K562 (cell line): Measurements from ENCODE around the gene ALG8. TPM values are rescaled to one million over a fixed set of nuclear protein-coding genes. Genes with fewer than 3 reads are reported as not detected.
A peak's percentile ranks its signal among the peaks of the same experiment; 100 is the strongest.

Experiments
- HDAC3 ChIP-seq: fragments of 450-650 bp; IDR thresholded peaks from 2 replicates; pipeline ENCODE4 v1.6.1; 2018; ENCODE audit warnings: borderline replicate concordance, mild to moderate bottlenecking, moderate library complexity; ENCODE audit not compliant: partially characterized antibody
- JUN ChIP-seq, 2 experiments: sonication (generic) in 1 of 2; formaldehyde crosslinking in 1 of 2; IDR thresholded peaks; 2 replicates each; pipeline versions ENCODE4 v1.6.1 to v1.8.0; 2012 to 2022; ENCODE audit warnings: borderline replicate concordance in 2 of 2, mild to moderate bottlenecking in 2 of 2, improper control_type of control experiment in 1 of 2, low read depth in 1 of 2, low read length in 1 of 2, missing genetic modification reagents in 1 of 2
- NFYB ChIP-seq: IDR thresholded peaks from 2 replicates; pipeline ENCODE4 v1.6.1; 2011; ENCODE audit warnings: mild to moderate bottlenecking, moderate library complexity; ENCODE audit not compliant: insufficient read length; ENCODE audit errors: extremely low read depth
- POLR2G ChIP-seq: fragments of 200-400 bp; formaldehyde crosslinking; IDR thresholded peaks from 2 replicates; pipeline ENCODE4 v1.6.1; 2017; ENCODE audit warnings: low read depth, mild to moderate bottlenecking, antibody characterized with exemption, low read length, moderate library complexity
- SIRT6 ChIP-seq: IDR thresholded peaks from one replicate; pipeline ENCODE4 v1.6.1; 2012; ENCODE audit warnings: low read depth, mild to moderate bottlenecking, control low read depth, inconsistent platforms, low read length, moderate library complexity
- STAG1 ChIP-seq: sonication (generic); formaldehyde crosslinking; IDR thresholded peaks from 2 replicates; pipeline ENCODE4 v1.5.0; 2020; ENCODE audit warnings: missing genetic modification reagents, borderline replicate concordance
- TAL1 ChIP-seq: fragments of 450-650 bp; IDR thresholded peaks from 2 replicates; pipeline ENCODE4 v1.6.1; 2016; ENCODE audit warnings: mild to moderate bottlenecking
- polyA plus RNA-seq, 8 experiments: library from polyadenylated mRNA; depleted of rRNA in 4 of 8; stranded (reverse) in 5 of 8; unstranded in 3 of 8; fragments of >200 nt; fragmentation: Nextera tagmentation in 2 of 8; fragmentation: Illumina TruSeq in 1 of 8; extraction: Ambion mirVana in 2 of 8; extraction: Trizol in 1 of 8; gene quantifications; 2 replicates each; pipeline versions ENCODE4 v1.2.1 to v1.2.3, GENCODE V29; 2011 to 2014; ENCODE audit warnings: inconsistent platforms in 1 of 8, missing spikeins in 1 of 8
- total RNA-seq, 7 experiments: library from RNA; depleted of rRNA in 6 of 7; stranded (reverse); fragments of >200 nt in 6 of 7; fragmentation: Illumina TruSeq in 2 of 7; extraction: Trizol in 2 of 7; gene quantifications; 2 replicates each; pipeline versions ENCODE4 v1.2.1 to v1.2.3, GENCODE V29; 2011 to 2021; ENCODE audit warnings: low replicate concordance in 1 of 7
- TF ChIP-seq, protein P1 (sequence below): fragments of 450-650 bp; IDR thresholded peaks from 2 replicates; pipeline ENCODE4 v1.6.1; 2016; ENCODE audit warnings: antibody characterized with exemption
- TF ChIP-seq, protein P2 (sequence below): fragments of 450-650 bp; IDR thresholded peaks from 2 replicates; pipeline ENCODE4 v1.6.1; 2016; ENCODE audit warnings: mild to moderate bottlenecking
- TF ChIP-seq, protein P3 (sequence below), 2 experiments: fragments of 450-650 bp; IDR thresholded peaks; 2 replicates each; pipeline ENCODE4 v1.6.1; 2016; ENCODE audit warnings: mild to moderate bottlenecking in 2 of 2, borderline replicate concordance in 1 of 2, low read depth in 1 of 2, moderate library complexity in 1 of 2

Gene ALG8
- total and polyA plus RNA-seq, 9 of the 15 experiments (the other 6 are each of a cell fraction or from before 2014, with no cell fraction given), result 59.3 to 189 (median 106) TPM

DNA sequence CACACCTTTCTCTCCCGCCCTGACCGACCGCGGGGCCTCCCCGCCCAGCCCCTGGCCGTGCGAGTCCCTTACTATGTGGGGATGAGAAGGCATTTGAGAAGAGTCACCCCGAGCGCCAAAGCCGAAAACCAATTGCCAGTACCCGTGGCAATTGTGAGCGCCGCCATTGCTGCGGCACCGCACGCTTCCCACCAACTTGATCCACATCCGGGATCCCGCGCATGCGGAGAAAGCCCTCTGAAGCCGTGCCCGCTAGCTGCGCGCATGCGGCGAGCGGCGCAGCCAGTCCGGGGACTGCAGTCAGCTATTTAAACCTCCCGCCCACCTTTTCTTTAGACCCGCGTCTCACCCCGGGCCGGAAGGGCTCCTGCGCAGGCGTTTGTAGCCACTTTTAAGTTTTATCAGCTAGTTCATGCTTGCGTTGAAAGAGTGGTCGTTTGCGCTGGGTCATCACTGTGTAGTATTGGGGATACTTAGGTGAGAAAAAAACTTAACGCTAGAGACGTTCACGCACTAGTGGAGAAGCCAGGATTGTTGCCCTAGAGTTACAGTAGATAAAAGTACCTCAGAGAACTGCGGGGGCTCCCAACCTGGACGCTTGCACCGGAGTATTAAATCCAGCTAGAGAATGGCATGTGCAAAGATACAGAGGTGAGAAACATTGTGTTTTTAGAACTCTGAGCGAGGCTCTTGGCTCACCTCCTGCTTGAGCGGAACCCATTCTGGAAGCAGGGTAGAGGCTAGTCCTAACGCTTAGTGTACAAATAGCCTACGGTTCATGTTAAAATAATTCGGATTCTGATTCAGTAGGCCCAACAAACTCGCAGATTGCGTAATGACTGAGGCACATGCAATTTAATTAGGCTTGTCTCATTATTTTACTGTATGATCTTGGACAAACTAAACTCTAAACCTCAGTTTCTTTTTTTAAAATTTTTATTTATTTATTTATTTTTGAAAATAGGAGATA, at the start of gene ALG8 (continued):
- TF ChIP-seq, protein P1, sequence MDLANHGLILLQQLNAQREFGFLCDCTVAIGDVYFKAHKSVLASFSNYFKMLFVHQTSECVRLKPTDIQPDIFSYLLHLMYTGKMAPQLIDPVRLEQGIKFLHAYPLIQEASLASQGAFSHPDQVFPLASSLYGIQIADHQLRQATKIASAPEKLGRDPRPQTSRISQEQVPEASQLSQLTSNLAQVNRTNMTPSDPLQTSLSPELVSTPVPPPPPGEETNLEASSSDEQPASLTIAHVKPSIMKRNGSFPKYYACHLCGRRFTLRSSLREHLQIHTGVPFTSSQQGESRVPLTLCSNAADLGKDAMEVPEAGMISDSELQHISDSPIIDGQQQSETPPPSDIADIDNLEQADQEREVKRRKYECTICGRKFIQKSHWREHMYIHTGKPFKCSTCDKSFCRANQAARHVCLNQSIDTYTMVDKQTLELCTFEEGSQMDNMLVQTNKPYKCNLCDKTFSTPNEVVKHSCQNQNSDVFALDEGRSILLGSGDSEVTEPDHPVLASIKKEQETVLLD, result peak; percentile 97
- TF ChIP-seq SIRT6 (no peak), JUN (IDR thresholded peaks at IDR 0.05; ENCODE audit: borderline replicate concordance, low read depth, low read length) (peak; percentile 80; the same call in 1 of the 2 replicates), JUN (CRISPR knock-in tag; IDR thresholded peaks at IDR 0.05; ENCODE audit: borderline replicate concordance) (no peak; the same call in 1 of the 2 replicates), NFYB (no peak), TAL1 (no peak), STAG1 (CRISPR knock-in tag) (no peak), POLR2G (peak; percentile 95), HDAC3 (peak; percentile 80)
- TF ChIP-seq, protein P2, sequence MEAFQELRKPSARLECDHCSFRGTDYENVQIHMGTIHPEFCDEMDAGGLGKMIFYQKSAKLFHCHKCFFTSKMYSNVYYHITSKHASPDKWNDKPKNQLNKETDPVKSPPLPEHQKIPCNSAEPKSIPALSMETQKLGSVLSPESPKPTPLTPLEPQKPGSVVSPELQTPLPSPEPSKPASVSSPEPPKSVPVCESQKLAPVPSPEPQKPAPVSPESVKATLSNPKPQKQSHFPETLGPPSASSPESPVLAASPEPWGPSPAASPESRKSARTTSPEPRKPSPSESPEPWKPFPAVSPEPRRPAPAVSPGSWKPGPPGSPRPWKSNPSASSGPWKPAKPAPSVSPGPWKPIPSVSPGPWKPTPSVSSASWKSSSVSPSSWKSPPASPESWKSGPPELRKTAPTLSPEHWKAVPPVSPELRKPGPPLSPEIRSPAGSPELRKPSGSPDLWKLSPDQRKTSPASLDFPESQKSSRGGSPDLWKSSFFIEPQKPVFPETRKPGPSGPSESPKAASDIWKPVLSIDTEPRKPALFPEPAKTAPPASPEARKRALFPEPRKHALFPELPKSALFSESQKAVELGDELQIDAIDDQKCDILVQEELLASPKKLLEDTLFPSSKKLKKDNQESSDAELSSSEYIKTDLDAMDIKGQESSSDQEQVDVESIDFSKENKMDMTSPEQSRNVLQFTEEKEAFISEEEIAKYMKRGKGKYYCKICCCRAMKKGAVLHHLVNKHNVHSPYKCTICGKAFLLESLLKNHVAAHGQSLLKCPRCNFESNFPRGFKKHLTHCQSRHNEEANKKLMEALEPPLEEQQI, result no peak
- TF ChIP-seq, protein P3, sequence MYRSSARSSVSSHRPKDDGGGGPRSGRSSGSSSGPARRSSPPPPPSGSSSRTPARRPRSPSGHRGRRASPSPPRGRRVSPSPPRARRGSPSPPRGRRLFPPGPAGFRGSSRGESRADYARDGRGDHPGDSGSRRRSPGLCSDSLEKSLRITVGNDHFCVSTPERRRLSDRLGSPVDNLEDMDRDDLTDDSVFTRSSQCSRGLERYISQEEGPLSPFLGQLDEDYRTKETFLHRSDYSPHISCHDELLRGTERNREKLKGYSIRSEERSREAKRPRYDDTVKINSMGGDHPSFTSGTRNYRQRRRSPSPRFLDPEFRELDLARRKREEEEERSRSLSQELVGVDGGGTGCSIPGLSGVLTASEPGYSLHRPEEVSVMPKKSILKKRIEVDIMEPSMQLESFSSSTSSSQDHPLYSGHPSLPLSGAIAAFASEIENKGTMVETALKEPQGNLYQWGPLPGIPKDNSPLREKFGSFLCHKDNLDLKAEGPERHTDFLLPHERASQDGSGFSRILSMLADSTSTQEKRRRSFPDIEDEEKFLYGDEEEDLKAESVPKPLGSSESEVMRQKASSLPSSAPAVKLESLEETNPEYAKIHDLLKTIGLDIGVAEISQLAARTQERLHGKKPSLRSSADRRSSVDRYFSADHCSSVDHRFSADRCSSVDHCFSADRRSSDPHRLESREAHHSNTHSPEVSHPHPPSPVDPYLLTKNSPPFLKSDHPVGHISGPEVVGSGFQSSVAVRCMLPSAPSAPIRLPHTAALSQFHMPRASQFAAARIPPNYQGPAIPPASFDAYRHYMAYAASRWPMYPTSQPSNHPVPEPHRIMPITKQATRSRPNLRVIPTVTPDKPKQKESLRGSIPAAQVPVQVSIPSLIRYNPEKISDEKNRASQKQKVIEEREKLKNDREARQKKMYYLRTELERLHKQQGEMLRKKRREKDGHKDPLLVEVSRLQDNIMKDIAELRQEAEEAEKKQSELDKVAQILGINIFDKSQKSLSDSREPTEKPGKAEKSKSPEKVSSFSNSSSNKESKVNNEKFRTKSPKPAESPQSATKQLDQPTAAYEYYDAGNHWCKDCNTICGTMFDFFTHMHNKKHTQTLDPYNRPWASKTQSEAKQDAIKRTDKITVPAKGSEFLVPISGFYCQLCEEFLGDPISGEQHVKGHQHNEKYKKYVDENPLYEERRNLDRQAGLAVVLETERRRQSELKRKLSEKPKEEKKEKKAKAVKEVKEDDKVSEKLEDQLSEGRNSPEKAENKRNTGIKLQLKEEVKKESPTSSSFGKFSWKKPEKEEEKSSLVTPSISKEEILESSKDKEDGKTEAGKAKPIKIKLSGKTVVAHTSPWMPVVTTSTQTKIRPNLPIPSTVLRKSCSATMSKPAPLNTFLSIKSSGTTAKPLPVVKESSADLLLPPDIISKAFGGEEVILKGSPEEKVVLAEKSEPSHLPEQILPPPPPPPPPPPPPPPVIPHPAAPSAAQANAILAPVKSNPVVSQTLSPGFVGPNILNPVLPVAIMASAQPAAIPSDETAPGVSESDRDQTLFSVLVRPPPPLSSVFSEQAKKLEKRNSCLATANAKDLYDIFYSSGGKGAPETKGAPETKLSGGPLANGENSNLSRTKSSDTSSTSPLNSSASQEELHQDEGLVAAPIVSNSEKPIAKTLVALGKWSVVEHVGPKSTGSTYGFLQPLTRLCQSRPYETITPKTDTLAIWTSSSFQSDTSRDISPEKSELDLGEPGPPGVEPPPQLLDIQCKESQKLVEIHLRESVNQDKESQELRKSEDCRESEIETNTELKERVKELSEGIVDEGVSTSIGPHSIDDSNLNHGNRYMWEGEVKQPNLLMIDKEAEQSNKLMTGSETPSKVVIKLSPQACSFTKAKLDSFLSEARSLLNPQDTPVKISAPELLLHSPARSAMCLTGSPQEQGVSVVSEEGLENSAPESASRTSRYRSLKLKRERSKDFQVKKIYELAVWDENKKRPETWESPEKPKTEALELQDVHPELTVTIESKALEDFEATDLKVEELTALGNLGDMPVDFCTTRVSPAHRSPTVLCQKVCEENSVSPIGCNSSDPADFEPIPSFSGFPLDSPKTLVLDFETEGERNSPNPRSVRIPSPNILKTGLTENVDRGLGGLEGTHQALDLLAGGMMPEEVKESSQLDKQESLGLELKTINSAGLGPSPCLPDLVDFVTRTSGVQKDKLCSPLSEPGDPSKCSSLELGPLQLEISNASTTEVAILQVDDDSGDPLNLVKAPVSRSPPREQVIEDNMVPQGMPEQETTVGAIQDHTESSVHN (IDR thresholded peaks at IDR 0.05; ENCODE audit: borderline replicate concordance in 1 of 2, low read depth in 1 of 2), result no peak
